DMS 273 treated with DMSO at 0.1 percent for 48 hours (cell line): ENCODE data around the gene MARCHF3.
"Not testable (repeated sequence)": the region's sequence is repeated elsewhere in the genome, so short reads cannot be mapped to it uniquely, and the experiment has no call there.

Experiments
- DNase-seq: peaks from one replicate; lab custom pipeline; 2025; lab: John Stamatoyannopoulos, UW

The MARCHF3 gene

DNA sequence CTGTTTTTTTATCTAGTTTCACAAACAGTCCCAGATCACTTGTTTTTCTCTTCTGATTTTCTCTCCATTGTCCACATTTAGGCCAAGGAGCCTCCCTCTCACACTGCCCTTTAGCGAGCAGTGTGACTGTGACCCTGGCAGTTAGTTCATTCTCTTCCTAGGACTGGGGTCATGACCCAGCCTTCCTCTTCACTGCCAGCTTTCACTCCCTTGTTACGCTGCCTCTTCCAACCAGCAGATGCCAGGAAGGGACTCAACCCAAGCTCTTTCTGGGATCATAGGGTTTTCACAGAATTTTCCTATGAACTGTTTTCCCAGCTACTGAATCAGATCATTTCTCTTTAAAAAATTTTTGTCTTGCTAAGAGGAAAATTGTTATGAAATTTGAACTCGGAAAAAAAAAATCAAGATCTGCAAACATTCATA, 182.5 kb downstream of the MARCHF3 start:
- no peak for DNase-seq

DNA sequence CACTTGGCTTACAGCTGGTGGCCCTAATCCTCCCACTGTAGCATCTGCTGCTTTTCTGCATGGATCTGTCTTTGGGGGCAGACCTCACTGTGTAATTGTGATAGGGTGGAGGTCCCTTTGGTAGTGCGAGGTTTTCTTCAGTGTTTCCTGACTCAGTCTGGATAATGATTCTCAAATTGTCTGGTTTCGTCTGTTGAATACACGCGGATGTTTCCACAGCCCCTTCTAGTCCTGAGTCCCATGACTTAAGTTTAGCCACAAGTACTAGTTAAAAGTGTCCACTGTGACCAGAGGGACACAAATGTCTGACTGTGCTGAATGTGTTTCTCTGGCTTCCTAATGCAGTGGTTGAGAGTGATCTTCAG, 182.9 kb downstream of the MARCHF3 start:
- no peak for DNase-seq

DNA sequence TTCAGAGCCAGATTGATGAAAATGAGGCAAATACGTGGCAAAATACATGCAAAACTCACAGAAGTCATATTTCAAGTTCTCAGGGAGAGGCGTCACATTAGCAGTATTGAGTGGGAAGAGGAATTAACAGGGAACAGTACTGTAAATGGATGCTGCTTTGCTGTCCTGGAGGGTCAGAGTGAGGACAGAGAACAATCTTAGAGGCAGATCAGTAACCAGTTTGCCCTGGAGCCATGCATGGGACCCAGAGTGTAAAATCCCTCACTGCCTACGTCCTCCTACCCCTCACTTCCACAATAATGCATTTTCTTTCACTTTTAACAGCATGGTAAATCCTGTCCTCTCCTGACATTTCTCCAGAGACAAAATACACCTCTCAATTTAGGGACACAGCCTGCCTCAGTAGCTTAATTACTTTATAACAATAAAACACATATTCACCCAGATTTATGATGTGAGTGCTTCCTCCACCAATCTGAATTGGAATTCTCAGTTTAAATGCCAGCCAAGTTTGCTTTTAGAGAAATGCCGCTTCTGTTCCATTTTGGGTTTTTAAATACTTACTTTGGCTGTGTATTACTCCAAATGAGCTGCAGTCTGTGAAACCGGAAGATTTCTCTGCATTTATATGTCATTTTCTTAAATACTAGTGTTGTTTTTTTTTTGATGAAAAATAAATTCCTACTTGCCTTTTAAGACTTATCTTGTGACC, 183.5 kb downstream of the MARCHF3 start:
- DNase-seq, result no peak

DNA sequence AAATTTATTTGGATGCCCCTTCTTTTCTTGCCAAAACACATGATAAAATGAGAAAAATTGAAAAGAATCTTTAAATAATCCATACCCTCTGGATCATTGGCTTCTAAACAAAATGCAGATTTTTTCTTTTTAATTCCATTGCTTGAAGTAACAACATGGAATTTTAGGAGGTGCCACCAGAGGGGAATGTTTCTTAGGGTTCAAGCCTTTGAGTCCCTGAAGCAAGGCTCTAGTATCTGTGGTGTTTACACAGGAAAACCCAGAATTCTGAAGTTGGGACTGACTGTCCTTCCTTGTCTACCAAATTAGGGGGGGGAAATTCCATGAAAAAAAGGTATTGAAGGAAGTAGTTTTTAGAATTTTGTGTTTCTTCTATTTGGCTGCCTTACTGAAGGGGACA, 184.0 kb downstream of the MARCHF3 start:
- no peak for DNase-seq

DNA sequence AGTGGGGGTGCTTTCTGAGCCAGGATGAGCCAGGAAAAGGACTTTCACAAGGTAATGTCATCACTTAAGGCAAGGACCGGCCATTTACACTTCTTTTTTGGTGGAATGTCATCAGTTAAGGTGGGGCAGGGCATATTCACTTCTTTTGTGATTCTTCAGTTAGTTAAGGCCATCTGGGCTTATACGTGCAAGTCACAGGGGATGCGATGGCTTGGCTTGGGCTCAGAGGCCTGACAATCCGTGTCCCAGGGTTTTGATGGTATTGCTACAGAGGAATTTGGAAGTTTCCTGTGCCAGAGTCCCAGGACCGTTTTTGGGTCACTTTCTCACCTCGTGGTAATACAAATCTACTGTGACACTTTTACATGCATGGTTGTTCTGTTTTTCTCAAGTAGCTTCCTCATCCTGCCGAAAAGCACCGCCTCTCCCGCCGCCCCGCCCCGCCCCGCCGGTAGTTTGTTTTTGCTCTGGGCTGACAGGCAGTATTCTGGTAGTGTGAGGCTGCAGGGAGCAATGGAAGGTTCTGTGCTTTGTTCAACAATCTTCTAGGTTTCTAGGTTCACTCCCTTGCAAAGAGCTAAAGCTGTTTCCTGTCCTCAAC, 184.8 kb downstream of the MARCHF3 start:
- not testable (repeated sequence) for DNase-seq

DNA sequence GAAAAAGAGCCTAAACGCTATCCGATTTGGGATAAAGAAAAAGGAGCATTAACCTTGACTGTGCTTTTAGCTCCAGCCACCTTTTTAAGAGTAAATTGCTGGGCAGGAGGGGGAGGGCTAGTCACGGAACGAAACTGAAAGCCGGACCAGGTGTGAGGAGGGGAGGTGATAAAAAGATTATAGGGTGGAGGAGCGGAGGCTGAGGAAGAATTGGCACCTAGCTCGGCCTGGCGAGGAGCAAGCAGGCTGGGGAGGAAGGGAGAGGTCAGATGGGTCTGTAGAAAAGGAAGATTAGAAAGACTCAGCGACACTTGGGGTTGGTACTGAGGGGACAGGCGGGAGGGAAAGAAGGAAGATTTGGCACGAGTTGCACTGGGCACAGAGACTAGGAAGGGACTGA, 187.0 kb downstream of the MARCHF3 start:
- DNase-seq, result not testable (repeated sequence)

DNA sequence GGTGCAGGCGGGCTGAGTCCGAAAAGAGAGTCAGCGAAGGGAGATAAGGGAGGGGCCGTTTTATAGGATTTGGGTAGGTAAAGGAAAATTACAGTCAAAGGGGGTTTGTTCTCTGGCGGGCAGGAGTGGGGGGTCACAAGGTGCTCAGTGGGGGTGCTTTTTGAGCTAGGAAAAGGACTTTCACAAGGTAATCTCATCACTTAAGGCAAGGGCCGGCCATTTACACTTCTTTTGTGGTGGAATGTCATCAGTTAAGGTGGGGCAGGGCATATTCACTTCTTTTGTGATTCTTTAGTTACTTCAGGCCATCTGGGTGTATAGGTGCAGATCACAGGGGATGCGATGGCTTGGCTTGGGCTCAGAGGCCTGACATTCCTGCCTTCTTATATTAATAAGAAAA, 191.0 kb downstream of the MARCHF3 start:
- not testable (repeated sequence) for DNase-seq

DNA sequence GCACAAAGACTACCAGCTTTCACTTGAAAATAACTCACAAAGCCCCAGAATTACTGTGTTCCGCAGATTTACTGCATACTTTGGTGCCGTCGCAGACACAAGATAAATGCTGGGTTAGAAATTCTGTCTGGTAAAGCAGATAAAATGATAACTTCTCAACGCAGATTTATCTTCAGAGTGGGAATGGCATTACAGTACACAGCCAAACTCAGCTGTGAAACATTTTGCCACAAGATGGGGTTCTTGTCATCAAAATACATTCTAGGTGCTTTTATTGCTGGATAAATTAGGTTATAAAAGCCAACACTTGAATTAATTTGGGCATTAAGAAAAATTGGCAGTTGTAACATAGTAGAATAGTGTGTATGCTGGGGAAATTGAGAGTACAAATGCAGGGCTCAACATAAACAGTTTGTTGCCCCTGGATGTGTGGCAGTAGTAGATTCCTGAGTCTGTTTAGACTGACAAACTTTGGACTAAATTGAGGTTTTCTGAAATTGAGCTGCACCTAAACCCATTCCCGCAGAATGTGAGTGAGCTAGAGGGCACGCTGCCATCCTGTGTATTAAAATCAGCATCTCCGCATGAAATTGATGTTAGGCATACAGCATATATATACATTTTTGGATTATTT, 192.3 kb downstream of the MARCHF3 start:
- no peak for DNase-seq

DNA sequence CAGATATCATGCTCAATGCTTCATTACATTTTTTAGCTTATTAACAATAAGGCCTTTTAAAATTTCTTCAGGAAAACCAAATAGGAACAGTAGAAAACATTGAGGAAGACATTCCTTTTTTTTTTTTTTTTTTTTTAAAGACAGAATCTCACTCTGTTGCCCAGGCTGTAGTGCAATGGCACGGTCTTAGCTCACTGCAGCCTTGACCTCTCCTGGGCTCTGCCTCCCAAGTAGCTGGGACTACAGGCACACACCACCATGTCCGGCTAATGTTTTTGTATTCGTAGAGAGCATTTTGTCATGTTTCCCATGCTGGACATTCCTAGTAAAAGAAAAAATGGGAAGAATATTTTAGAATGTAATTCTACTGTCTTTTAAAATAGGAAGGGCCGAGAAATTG, 193.1 kb downstream of the MARCHF3 start:
- DNase-seq, result no peak

DNA sequence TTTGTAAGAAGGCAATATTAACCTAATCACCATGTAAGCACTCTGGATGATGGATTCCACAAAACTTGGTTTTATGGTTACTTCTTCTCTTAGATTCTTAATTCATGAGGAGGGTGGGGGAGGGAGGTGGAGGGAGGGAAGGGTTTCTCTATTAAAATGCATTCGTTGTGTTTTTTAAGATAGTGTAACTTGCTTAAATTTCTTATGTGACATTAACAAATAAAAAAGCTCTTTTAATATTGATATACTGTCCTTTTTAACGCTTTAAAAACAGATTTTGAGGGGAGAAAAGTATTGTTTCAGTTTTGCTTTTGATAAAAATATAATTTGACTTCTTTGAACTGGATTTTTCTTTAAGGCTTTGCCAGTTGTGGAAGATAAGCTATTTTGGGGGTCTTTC, 193.6 kb downstream of the MARCHF3 start:
- no peak for DNase-seq

DNA sequence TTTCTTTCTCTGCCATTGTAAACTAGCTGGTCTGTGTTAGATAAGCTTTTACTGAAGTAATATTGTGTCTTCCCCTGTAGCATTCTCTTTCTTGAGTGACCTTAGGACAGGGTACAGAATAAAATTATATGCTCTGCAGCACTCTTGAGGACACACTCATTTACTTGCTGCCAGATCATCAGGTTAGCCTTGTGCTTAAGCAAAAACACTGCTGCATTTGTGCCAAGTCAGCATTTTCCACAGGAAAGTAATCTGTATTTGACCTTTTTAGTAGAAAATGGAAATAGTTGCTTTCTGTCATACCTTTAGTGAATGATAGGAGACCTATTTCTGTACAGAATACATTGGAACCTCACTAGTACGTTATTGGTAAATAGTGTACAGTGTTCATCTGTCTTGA, 199.2 kb downstream of the MARCHF3 start:
- no peak for DNase-seq

DNA sequence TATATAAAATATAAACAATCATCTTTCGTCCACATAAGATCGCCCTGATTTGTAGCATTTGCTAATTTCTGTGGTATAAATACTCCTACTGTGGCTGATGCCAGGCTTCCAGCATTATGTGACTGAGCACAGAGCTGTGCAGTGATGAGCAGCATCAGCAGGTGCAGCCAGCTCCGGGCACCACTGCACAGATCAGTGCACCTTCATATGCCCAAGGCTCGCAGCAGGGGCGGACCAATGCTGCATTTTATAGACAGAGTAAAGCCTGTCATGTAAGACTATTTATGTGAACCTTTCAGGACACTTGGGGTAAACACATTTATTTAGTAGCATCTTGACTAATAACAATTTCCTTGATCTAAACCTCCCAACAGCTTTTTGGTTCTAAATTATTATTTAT, 200.3 kb downstream of the MARCHF3 start:
- no peak for DNase-seq

DNA sequence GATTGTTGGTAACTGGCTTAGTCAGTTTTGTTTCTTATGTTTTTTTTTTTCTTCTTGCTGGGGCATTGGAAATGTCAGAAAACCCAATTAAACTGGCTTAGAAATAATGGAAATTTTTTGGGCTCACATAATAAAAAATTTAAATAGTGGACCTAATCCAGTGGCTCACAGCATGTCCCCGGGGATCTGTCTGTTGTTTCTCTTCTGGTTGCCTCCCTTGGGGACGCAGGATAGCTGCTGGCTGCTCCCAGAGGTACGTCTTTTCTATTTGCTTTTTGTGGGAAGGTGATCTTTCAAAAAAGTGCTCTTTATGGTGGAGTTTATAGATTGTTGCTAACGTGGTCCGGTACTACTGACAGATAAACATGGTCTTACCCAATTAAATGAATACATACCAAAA, 201.3 kb downstream of the MARCHF3 start:
- DNase-seq, result no peak

DNA sequence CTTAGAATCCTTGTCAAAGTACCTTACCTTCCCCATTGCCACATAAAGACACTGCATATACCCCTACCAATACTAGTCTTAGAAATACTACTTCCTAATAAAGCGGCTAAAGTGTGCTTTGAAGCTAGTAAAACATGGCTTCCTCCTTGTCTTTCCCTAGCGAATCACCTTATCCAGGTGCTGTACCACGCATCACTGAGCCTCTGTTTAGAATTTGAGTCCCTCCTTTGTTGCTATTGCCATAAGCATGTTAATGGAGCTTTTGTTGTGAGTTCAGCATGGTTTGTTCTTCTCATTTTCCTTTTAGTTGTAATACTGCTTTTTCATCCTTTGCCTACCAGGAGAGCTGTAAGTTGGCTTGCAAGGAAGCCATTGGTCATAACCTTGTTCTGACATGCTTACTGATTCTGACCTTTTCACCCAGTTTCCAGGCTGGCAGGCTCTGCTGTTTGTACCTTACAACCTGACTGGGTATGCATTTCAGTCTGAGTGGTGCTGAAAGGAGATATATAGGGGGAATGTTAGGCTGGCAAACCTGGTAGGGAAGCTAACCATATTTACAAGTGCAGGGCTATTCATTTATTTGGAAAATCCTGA, 203.6 kb downstream of the MARCHF3 start:
- DNase-seq, result no peak

DNA sequence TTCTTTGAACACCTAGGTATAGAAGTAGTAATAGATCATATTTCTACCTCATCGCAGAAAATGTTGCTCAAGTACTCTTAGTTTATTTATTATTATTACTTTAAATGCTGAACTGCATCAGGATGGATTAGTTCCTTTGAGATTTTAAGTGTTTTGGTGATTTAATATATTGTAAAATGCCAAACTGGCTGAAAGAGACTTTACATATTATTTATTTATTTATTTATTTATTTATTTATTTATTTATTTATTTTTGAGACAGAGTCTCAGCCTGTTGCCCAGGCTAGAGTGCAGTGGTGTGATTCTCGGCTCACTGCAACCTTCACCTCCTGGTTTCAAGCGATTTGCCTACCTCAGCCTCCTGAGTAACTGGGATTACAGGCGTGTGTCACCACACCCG, 211.1 kb downstream of the MARCHF3 start:
- no peak for DNase-seq

DNA sequence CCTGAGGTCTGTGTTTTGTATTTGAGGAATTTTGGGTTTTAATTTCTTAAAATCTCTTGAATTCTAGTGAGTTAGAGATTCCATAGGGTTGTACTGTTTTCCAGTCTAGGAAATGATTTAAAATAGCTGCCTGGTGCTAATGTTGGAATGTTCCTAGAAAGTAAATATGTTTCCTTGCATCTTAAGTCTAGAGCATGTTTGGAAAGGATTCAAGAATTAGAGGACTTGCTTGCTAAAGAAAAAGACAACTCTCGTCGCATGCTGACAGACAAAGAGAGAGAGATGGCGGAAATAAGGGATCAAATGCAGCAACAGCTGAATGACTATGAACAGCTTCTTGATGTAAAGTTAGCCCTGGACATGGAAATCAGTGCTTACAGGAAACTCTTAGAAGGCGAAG, 211.6 kb downstream of the MARCHF3 start:
- DNase-seq, result no peak
